HepG2 (cell line): ENCODE results near the gene FAM110D. TPM values are rescaled to one million over a fixed set of nuclear protein-coding genes. Genes with fewer than 3 reads are reported as not detected.
A peak's percentile ranks its signal among the peaks of the same experiment; 100 is the strongest.

Source experiments
- AGO2 ChIP-seq: fragments of 200-400 bp; formaldehyde crosslinking; optimal IDR thresholded peaks from 2 replicates; pipeline ENCODE3; 2017; ENCODE audit warnings: mild to moderate bottlenecking, low read depth, low read length, moderate library complexity
- BRF2 ChIP-seq: sonication (generic); formaldehyde crosslinking; IDR thresholded peaks from 2 replicates; pipeline ENCODE4 v1.8.1; 2022; ENCODE audit warnings: mild to moderate bottlenecking, missing genetic modification reagents
- MAF1 ChIP-seq: sonication (generic); formaldehyde crosslinking; IDR thresholded peaks from 2 replicates; pipeline ENCODE4 v1.5.0; 2020; ENCODE audit warnings: missing genetic modification reagents, borderline replicate concordance
- MBNL3 ChIP-seq: fragments of 250-450 bp; sonication (Bioruptor Pico); conservative IDR thresholded peaks from 2 replicates; pipeline ENCODE4 v1.8.0; 2022; ENCODE audit warnings: mild to moderate bottlenecking, inconsistent platforms
- MEIS1 ChIP-seq: sonication (generic); formaldehyde crosslinking; IDR thresholded peaks from 2 replicates; pipeline ENCODE4 v1.9.0; 2021; ENCODE audit warnings: mild to moderate bottlenecking, missing genetic modification reagents, moderate library complexity, borderline replicate concordance
- MTERF4 ChIP-seq: sonication (generic); formaldehyde crosslinking; IDR thresholded peaks from 2 replicates; pipeline ENCODE4 v1.8.0; 2023; ENCODE audit warnings: mild to moderate bottlenecking, missing genetic modification reagents
- NBN ChIP-seq: fragments of 450-650 bp; conservative IDR thresholded peaks from 2 replicates; pipeline ENCODE4 v1.6.1; 2017
- NFATC3 ChIP-seq: sonication (generic); formaldehyde crosslinking; IDR thresholded peaks from 2 replicates; pipeline ENCODE4 v1.5.1; 2020; ENCODE audit warnings: mild to moderate bottlenecking, missing genetic modification reagents
- NFIC ChIP-seq: IDR thresholded peaks from 2 replicates; pipeline ENCODE4 v1.6.1; 2012; ENCODE audit warnings: mild to moderate bottlenecking, low read length, inconsistent platforms
- RBM22 ChIP-seq: fragments of 200-400 bp; formaldehyde crosslinking; optimal IDR thresholded peaks from 2 replicates; pipeline ENCODE3; 2017; ENCODE audit warnings: mild to moderate bottlenecking, low read length, moderate library complexity
- RCOR2 ChIP-seq: IDR thresholded peaks from 2 replicates; pipeline ENCODE4 v1.6.1; 2016; ENCODE audit warnings: missing biosample characterization, missing genetic modification reagents
- TCF7 ChIP-seq: sonication (generic); IDR thresholded peaks from 2 replicates; pipeline ENCODE4 v1.6.1; 2016; ENCODE audit warnings: antibody characterized with exemption, low read depth
- ZBTB3 ChIP-seq: sonication (generic); formaldehyde crosslinking; IDR thresholded peaks from 2 replicates; pipeline ENCODE4 v1.4.0; 2020; ENCODE audit warnings: low read depth, mild to moderate bottlenecking, moderate library complexity, missing genetic modification reagents, borderline replicate concordance
- ZNF232 ChIP-seq: sonication (generic); formaldehyde crosslinking; IDR thresholded peaks from 2 replicates; pipeline ENCODE4 v1.4.0; 2020; ENCODE audit warnings: missing genetic modification reagents, borderline replicate concordance
- ZNF569 ChIP-seq: sonication (generic); formaldehyde crosslinking; IDR thresholded peaks from 2 replicates; pipeline ENCODE4 v1.5.0; 2020; ENCODE audit warnings: mild to moderate bottlenecking, missing genetic modification reagents, moderate library complexity, borderline replicate concordance
- ZNF589 ChIP-seq: sonication (generic); formaldehyde crosslinking; conservative IDR thresholded peaks from 2 replicates; pipeline ENCODE4 v1.8.0; 2022; ENCODE audit warnings: mild to moderate bottlenecking, moderate library complexity, missing genetic modification reagents
- ZNF687 ChIP-seq: sonication (generic); formaldehyde crosslinking; IDR thresholded peaks from 2 replicates; pipeline ENCODE4 v1.5.1; 2020; ENCODE audit warnings: mild to moderate bottlenecking, missing genetic modification reagents, moderate library complexity
- ZNF790 ChIP-seq: sonication (generic); formaldehyde crosslinking; IDR thresholded peaks from 2 replicates; pipeline ENCODE4 v1.8.0; 2022; ENCODE audit warnings: missing genetic modification reagents, mild to moderate bottlenecking, borderline replicate concordance
- ZNF83 ChIP-seq: sonication (generic); formaldehyde crosslinking; IDR thresholded peaks from 2 replicates; pipeline ENCODE4 v1.4.0; 2020; ENCODE audit warnings: missing genetic modification reagents, mild to moderate bottlenecking, borderline replicate concordance
- polyA plus RNA-seq, 8 experiments: library from polyadenylated mRNA; depleted of rRNA in 3 of 8; stranded (reverse) in 7 of 8; unstranded in 1 of 8; fragments of >200 nt; fragmentation: Illumina TruSeq in 4 of 8; extraction: Trizol in 4 of 8; gene quantifications; 2 replicates each; pipeline versions ENCODE4 v1.2.1 to v1.2.3, GENCODE V29; 2011 to 2016; ENCODE audit warnings: low read depth in 4 of 8, missing spikeins in 1 of 8, mixed read lengths in 1 of 8; ENCODE audit not compliant: insufficient read depth in 1 of 8
- total RNA-seq, 5 experiments: library from RNA; depleted of rRNA; stranded (reverse); fragments of >200 nt; fragmentation: Illumina TruSeq; extraction: Trizol; gene quantifications; 2 replicates each; pipeline ENCODE4 v1.2.3, GENCODE V29; 2016; ENCODE audit warnings: low read depth in 1 of 5

FAM110D gene
- total and polyA plus RNA-seq, 2 of the 13 experiments (the other 11 are each of a cell fraction or from before 2014, with no cell fraction given): not detected

- TF ChIP-seq ZNF687 (CRISPR knock-in tag): peak; percentile 64
- 0 out of 2 replicates have a peak, but pooled peaks have one; percentile 69 for TF ChIP-seq ZNF790 (CRISPR knock-in tag)
- 0 out of 2 replicates have a peak, but pooled peaks have one; percentile 37 for TF ChIP-seq BRF2
- TF ChIP-seq ZNF83 (CRISPR knock-in tag): no peak
- no peak for TF ChIP-seq MEIS1 (CRISPR knock-in tag)
- TF ChIP-seq RBM22: no peak
- peak; percentile 75; the same call in 1 of the 2 replicates for TF ChIP-seq MTERF4
- no peak for TF ChIP-seq ZNF569 (CRISPR knock-in tag)
- peak; percentile 43; the same call in 1 of the 2 replicates for TF ChIP-seq ZNF232 (CRISPR knock-in tag)
- no peak for TF ChIP-seq NBN
- no peak for TF ChIP-seq RCOR2 (CRISPR knock-in tag)
- peak; percentile 81 for TF ChIP-seq AGO2
- no peak for TF ChIP-seq MBNL3
- TF ChIP-seq ZNF589 (CRISPR knock-in tag): peak; percentile 38; the same call in 1 of the 2 replicates
- no peak; the same call in 1 of the 2 replicates for TF ChIP-seq MAF1
- no peak for TF ChIP-seq NFIC
- no peak for TF ChIP-seq TCF7
- no peak for TF ChIP-seq NFATC3 (CRISPR knock-in tag)
- no peak for TF ChIP-seq ZBTB3 (CRISPR knock-in tag)
These were observed 47.9 kb upstream of the FAM110D start (continued) for GRCh38 chr1:26110731-26111529.
